GM23338 (cell line): ENCODE results near the gene MCC. TPM values are rescaled to one million over a fixed set of nuclear protein-coding genes. Genes with fewer than 3 reads are reported as not detected.

Experiments
- ATAC-seq: fragments of 200-7000 bp; cut with Tn5 transposase; 3 replicates; pipeline ENCODE4 v1.9.1; 2020
- DNase-seq: peaks from one replicate; pipeline ENCODE4 v3.0.0-alpha.2; 2015; ENCODE audit warnings: low spot score
- H2AFZ ChIP-seq: fragments of 200-600 bp; sonication (generic); 2 replicates; pipeline ENCODE4 v1.8.0; 2016; ENCODE audit warnings: antibody characterized with exemption, mild to moderate bottlenecking, moderate library complexity
- H3F3A ChIP-seq: fragments of 200-600 bp; sonication (generic); replicated peaks from 2 replicates; pipeline ENCODE4 v1.8.0; 2017; ENCODE audit warnings: antibody characterized with exemption, mixed run types, low read depth
- H3K27ac ChIP-seq: fragments of 200-600 bp; sonication (generic); 2 replicates; pipeline ENCODE4 v1.6.1; 2016; ENCODE audit warnings: low read depth
- H3K27me3 ChIP-seq: fragments of 200-600 bp; sonication (generic); 2 replicates; pipeline ENCODE4 v1.8.0; 2016; ENCODE audit warnings: mild to moderate bottlenecking, mixed run types, moderate library complexity; ENCODE audit not compliant: insufficient read depth
- H3K36me3 ChIP-seq: fragments of 200-600 bp; sonication (generic); 2 replicates; pipeline ENCODE4 v1.8.0; 2016; ENCODE audit warnings: mild to moderate bottlenecking; ENCODE audit not compliant: insufficient read depth
- H3K4me1 ChIP-seq: fragments of 200-600 bp; sonication (generic); 2 replicates; pipeline ENCODE4 v1.8.0; 2016; ENCODE audit warnings: mild to moderate bottlenecking, moderate library complexity; ENCODE audit not compliant: insufficient read depth
- H3K4me2 ChIP-seq: fragments of 200-600 bp; sonication (generic); 2 replicates; pipeline ENCODE4 v1.7.1; 2017; ENCODE audit warnings: mixed run types
- H3K4me3 ChIP-seq: fragments of 200-600 bp; sonication (generic); 2 replicates; pipeline ENCODE4 v1.6.1; 2016; ENCODE audit warnings: mixed run types
- H3K79me2 ChIP-seq: fragments of 200-600 bp; sonication (generic); replicated peaks from 2 replicates; pipeline ENCODE4 v1.8.0; 2017; ENCODE audit warnings: mild to moderate bottlenecking; ENCODE audit not compliant: insufficient read depth
- H3K9me2 ChIP-seq: fragments of 200-600 bp; sonication (generic); 2 replicates; pipeline ENCODE4 v1.8.0; 2017; ENCODE audit not compliant: insufficient read depth
- H4K20me1 ChIP-seq: fragments of 200-600 bp; sonication (generic); replicated peaks from 2 replicates; pipeline ENCODE4 v1.8.0; 2017; ENCODE audit warnings: mild to moderate bottlenecking; ENCODE audit not compliant: insufficient read depth
- H3K27ac Mint-ChIP-seq: 2 replicates; pipeline ENCODE4 v1.8.0; 2020; ENCODE audit warnings: inconsistent platforms, mild to moderate bottlenecking, moderate library complexity, mixed read lengths
- H3K27me3 Mint-ChIP-seq: 3 replicates; pipeline ENCODE4 v1.8.0; 2022; ENCODE audit warnings: low read depth, mild to moderate bottlenecking, moderate library complexity, mixed read lengths, inconsistent platforms; ENCODE audit not compliant: insufficient read depth, poor library complexity
- H3K36me3 Mint-ChIP-seq: 3 replicates; pipeline ENCODE4 v1.8.0; 2021; ENCODE audit warnings: low read depth, mild to moderate bottlenecking, inconsistent platforms, moderate library complexity, mixed read lengths
- H3K4me1 Mint-ChIP-seq: 3 replicates; pipeline ENCODE4 v1.8.0; 2020; ENCODE audit warnings: mild to moderate bottlenecking, inconsistent platforms, mixed read lengths
- H3K4me3 Mint-ChIP-seq: 3 replicates; pipeline ENCODE4 v1.8.0; 2021; ENCODE audit warnings: moderate library complexity, mild to moderate bottlenecking, inconsistent platforms, mixed read lengths
- H3K9me3 Mint-ChIP-seq: 3 replicates; pipeline ENCODE4 v1.8.0; 2020; ENCODE audit warnings: moderate library complexity, mild to moderate bottlenecking, inconsistent platforms, mixed read lengths
- CREB1 ChIP-seq: fragments of 250-450 bp; sonication (Bioruptor Pico); IDR thresholded peaks from 2 replicates; pipeline ENCODE4 v1.5.0; 2020; ENCODE audit warnings: low read depth, mild to moderate bottlenecking, moderate library complexity
- EZH2 ChIP-seq: fragments of 200-600 bp; sonication (generic); IDR thresholded peaks from one replicate; pipeline ENCODE4 v1.8.0; 2017; ENCODE audit warnings: antibody characterized with exemption, mild to moderate bottlenecking, low read depth; ENCODE audit not compliant: unreplicated experiment
- EZH2phosphoT487 ChIP-seq: fragments of 200-600 bp; sonication (generic); IDR thresholded peaks from one replicate; pipeline ENCODE4 v1.8.1; 2018; ENCODE audit warnings: antibody characterized with exemption; ENCODE audit not compliant: unreplicated experiment
- JUNB ChIP-seq: IDR thresholded peaks from one replicate; pipeline ENCODE4 v1.6.1; 2016; ENCODE audit warnings: antibody characterized with exemption; ENCODE audit not compliant: unreplicated experiment
- NANOG ChIP-seq: IDR thresholded peaks from 2 replicates; pipeline ENCODE4 v1.6.1; 2016; ENCODE audit warnings: antibody characterized with exemption, borderline replicate concordance
- POLR2AphosphoS5 ChIP-seq: IDR thresholded peaks from 2 replicates; pipeline ENCODE4 v1.6.1; 2016; ENCODE audit warnings: antibody characterized with exemption, low read depth
- STAT1 ChIP-seq: IDR thresholded peaks from one replicate; pipeline ENCODE4 v1.6.1; 2016; ENCODE audit warnings: antibody characterized with exemption; ENCODE audit not compliant: unreplicated experiment
- ZNF114 ChIP-seq: fragments of 250-450 bp; sonication (Bioruptor Pico); IDR thresholded peaks from 2 replicates; pipeline ENCODE4 v1.5.0; 2020; ENCODE audit warnings: mild to moderate bottlenecking, moderate library complexity
- ZNF331 ChIP-seq: fragments of 250-450 bp; sonication (Bioruptor Pico); IDR thresholded peaks from 2 replicates; pipeline ENCODE4 v1.5.0; 2020; ENCODE audit warnings: low read depth, mild to moderate bottlenecking, moderate library complexity
- polyA plus RNA-seq: library from polyadenylated mRNA; unstranded; fragments of >200 nt; fragmentation: Nextera tagmentation; extraction: Ambion mirVana; gene quantifications from 2 replicates; pipeline ENCODE4 v1.2.1, GENCODE V29; 2016
- total RNA-seq: library from RNA; depleted of rRNA; stranded (reverse); fragments of >200 nt; shearing (Covaris generic); gene quantifications from 2 replicates; pipeline ENCODE4 v1.2.3, GENCODE V29; 2014
- TF ChIP-seq, protein P1 (sequence below): IDR thresholded peaks from 2 replicates; pipeline ENCODE4 v1.6.1; 2016; ENCODE audit warnings: antibody characterized with exemption
- TF ChIP-seq, protein P2 (sequence below), 2 experiments: fragments of 200-600 bp in 1 of 2; sonication (generic) in 1 of 2; conservative IDR thresholded peaks; 2 replicates each; pipeline versions ENCODE4 v1.5.1 to v1.6.1; 2016 to 2017; ENCODE audit warnings: antibody characterized with exemption in 2 of 2, low read depth in 2 of 2, mild to moderate bottlenecking in 2 of 2, moderate library complexity in 1 of 2
- TF ChIP-seq, protein P3 (sequence below): fragments of 250-450 bp; sonication (Bioruptor Pico); IDR thresholded peaks from 2 replicates; pipeline ENCODE4 v1.5.0; 2020; ENCODE audit warnings: mild to moderate bottlenecking, moderate library complexity
- TF ChIP-seq, protein P4 (sequence below): IDR thresholded peaks from one replicate; pipeline ENCODE4 v1.6.1; 2018; ENCODE audit warnings: antibody characterized with exemption; ENCODE audit not compliant: unreplicated experiment

MCC gene
- total and polyA plus RNA-seq, 2 experiments from 2014 or later: 3.8 to 10.1 TPM

DNA sequence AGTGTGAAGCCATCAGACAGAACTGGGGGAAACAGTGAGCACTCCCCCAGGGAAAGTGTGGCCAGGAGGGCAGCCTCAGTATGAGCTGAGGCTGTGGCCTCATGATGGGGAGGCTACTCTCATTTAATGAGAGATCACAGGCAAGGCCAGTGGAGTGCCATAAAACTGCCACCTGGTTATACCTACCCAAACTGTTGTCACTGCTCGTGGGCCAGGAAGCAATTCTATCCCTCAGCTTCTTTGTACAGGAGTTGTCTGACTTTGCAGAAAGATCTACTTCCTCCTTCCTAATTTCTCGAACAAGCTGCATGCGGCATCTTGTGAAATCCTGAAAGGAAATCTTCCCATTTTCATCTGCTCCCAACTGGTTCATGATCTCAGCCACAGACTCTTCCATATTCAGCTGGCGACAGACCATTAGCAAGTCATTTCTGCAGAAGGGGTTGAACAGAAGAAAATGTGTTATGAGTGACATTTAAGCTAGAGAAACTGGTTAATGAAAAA, 103.4 kb downstream of the MCC start:
- H3K27ac Mint-ChIP-seq: no peak overlapping the region
- H3K4me2 ChIP-seq: no peak overlapping the region

More for the DNA sequence above, 103.4 kb downstream of the MCC start:
- Histone ChIP-seq H2AFZ (no peak overlapping the region), H3K27me3 (no peaks in the 10 kb centered on the region), H3F3A (no peaks in the 10 kb centered on the region), H4K20me1 (no peaks in the 10 kb centered on the region), H3K27ac (no peak overlapping the region), H3K36me3 (no peaks in the 10 kb centered on the region), H3K4me1 (no peaks in the 10 kb centered on the region), H3K79me2 (no peaks in the 10 kb centered on the region), H3K9me2 (peaks cover 3% of the 10 kb centered on the region; the same call in 1 of the 2 replicates), H3K4me3 (no peak overlapping the region)
- no peak for TF ChIP-seq EZH2
- TF ChIP-seq, protein P1, sequence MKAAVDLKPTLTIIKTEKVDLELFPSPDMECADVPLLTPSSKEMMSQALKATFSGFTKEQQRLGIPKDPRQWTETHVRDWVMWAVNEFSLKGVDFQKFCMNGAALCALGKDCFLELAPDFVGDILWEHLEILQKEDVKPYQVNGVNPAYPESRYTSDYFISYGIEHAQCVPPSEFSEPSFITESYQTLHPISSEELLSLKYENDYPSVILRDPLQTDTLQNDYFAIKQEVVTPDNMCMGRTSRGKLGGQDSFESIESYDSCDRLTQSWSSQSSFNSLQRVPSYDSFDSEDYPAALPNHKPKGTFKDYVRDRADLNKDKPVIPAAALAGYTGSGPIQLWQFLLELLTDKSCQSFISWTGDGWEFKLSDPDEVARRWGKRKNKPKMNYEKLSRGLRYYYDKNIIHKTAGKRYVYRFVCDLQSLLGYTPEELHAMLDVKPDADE: no peak
- TF ChIP-seq CREB1: no peak
- no peak for TF ChIP-seq ZNF331 (CRISPR knock-in tag)
- TF ChIP-seq STAT1: no peak
- no peak for TF ChIP-seq NANOG
- TF ChIP-seq, protein P2, sequence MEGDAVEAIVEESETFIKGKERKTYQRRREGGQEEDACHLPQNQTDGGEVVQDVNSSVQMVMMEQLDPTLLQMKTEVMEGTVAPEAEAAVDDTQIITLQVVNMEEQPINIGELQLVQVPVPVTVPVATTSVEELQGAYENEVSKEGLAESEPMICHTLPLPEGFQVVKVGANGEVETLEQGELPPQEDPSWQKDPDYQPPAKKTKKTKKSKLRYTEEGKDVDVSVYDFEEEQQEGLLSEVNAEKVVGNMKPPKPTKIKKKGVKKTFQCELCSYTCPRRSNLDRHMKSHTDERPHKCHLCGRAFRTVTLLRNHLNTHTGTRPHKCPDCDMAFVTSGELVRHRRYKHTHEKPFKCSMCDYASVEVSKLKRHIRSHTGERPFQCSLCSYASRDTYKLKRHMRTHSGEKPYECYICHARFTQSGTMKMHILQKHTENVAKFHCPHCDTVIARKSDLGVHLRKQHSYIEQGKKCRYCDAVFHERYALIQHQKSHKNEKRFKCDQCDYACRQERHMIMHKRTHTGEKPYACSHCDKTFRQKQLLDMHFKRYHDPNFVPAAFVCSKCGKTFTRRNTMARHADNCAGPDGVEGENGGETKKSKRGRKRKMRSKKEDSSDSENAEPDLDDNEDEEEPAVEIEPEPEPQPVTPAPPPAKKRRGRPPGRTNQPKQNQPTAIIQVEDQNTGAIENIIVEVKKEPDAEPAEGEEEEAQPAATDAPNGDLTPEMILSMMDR (conservative IDR thresholded peaks at IDR 0.05; ENCODE audit: low read depth in 2 of 2): no peak
- TF ChIP-seq, protein P3, sequence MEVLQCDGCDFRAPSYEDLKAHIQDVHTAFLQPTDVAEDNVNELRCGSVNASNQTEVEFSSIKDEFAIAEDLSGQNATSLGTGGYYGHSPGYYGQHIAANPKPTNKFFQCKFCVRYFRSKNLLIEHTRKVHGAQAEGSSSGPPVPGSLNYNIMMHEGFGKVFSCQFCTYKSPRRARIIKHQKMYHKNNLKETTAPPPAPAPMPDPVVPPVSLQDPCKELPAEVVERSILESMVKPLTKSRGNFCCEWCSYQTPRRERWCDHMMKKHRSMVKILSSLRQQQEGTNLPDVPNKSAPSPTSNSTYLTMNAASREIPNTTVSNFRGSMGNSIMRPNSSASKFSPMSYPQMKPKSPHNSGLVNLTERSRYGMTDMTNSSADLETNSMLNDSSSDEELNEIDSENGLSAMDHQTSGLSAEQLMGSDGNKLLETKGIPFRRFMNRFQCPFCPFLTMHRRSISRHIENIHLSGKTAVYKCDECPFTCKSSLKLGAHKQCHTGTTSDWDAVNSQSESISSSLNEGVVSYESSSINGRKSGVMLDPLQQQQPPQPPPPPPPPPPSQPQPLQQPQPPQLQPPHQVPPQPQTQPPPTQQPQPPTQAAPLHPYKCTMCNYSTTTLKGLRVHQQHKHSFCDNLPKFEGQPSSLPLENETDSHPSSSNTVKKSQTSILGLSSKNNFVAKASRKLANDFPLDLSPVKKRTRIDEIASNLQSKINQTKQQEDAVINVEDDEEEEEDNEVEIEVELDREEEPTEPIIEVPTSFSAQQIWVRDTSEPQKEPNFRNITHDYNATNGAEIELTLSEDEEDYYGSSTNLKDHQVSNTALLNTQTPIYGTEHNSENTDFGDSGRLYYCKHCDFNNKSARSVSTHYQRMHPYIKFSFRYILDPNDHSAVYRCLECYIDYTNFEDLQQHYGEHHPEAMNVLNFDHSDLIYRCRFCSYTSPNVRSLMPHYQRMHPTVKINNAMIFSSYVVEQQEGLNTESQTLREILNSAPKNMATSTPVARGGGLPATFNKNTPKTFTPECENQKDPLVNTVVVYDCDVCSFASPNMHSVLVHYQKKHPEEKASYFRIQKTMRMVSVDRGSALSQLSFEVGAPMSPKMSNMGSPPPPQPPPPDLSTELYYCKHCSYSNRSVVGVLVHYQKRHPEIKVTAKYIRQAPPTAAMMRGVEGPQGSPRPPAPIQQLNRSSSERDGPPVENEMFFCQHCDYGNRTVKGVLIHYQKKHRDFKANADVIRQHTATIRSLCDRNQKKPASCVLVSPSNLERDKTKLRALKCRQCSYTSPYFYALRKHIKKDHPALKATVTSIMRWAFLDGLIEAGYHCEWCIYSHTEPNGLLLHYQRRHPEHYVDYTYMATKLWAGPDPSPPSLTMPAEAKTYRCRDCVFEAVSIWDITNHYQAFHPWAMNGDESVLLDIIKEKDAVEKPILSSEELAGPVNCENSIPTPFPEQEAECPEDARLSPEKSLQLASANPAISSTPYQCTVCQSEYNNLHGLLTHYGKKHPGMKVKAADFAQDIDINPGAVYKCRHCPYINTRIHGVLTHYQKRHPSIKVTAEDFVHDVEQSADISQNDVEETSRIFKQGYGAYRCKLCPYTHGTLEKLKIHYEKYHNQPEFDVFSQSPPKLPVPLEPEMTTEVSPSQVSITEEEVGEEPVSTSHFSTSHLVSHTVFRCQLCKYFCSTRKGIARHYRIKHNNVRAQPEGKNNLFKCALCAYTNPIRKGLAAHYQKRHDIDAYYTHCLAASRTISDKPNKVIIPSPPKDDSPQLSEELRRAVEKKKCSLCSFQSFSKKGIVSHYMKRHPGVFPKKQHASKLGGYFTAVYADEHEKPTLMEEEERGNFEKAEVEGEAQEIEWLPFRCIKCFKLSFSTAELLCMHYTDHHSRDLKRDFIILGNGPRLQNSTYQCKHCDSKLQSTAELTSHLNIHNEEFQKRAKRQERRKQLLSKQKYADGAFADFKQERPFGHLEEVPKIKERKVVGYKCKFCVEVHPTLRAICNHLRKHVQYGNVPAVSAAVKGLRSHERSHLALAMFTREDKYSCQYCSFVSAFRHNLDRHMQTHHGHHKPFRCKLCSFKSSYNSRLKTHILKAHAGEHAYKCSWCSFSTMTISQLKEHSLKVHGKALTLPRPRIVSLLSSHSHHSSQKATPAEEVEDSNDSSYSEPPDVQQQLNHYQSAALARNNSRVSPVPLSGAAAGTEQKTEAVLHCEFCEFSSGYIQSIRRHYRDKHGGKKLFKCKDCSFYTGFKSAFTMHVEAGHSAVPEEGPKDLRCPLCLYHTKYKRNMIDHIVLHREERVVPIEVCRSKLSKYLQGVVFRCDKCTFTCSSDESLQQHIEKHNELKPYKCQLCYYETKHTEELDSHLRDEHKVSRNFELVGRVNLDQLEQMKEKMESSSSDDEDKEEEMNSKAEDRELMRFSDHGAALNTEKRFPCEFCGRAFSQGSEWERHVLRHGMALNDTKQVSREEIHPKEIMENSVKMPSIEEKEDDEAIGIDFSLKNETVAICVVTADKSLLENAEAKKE: no peak
- TF ChIP-seq ZNF114: no peak
- no peak for TF ChIP-seq EZH2phosphoT487
- no peak for TF ChIP-seq JUNB
- TF ChIP-seq, protein P4, sequence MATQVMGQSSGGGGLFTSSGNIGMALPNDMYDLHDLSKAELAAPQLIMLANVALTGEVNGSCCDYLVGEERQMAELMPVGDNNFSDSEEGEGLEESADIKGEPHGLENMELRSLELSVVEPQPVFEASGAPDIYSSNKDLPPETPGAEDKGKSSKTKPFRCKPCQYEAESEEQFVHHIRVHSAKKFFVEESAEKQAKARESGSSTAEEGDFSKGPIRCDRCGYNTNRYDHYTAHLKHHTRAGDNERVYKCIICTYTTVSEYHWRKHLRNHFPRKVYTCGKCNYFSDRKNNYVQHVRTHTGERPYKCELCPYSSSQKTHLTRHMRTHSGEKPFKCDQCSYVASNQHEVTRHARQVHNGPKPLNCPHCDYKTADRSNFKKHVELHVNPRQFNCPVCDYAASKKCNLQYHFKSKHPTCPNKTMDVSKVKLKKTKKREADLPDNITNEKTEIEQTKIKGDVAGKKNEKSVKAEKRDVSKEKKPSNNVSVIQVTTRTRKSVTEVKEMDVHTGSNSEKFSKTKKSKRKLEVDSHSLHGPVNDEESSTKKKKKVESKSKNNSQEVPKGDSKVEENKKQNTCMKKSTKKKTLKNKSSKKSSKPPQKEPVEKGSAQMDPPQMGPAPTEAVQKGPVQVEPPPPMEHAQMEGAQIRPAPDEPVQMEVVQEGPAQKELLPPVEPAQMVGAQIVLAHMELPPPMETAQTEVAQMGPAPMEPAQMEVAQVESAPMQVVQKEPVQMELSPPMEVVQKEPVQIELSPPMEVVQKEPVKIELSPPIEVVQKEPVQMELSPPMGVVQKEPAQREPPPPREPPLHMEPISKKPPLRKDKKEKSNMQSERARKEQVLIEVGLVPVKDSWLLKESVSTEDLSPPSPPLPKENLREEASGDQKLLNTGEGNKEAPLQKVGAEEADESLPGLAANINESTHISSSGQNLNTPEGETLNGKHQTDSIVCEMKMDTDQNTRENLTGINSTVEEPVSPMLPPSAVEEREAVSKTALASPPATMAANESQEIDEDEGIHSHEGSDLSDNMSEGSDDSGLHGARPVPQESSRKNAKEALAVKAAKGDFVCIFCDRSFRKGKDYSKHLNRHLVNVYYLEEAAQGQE: no peak
- TF ChIP-seq POLR2AphosphoS5: no peak
- H3K36me3 Mint-ChIP-seq: no peaks in the 10 kb centered on the region
- ATAC-seq (no peak), DNase-seq (no peak)
- H3K27me3 Mint-ChIP-seq: peaks cover 4% of the 10 kb centered on the region
- H3K9me3 Mint-ChIP-seq: no peaks in the 10 kb centered on the region
- peaks cover 4% of the 10 kb centered on the region; the same call in 1 of the 3 replicates for H3K4me1 Mint-ChIP-seq
- no peak overlapping the region for H3K4me3 Mint-ChIP-seq
